GM18909 (cell line): ENCODE measurements around the gene JCAD.
A peak's percentile ranks its signal among the peaks of the same experiment; 100 is the strongest.

Experiments
- ATAC-seq: cut with Tn5 transposase; IDR thresholded peaks from one replicate; pipeline ENCODE4 v1.9.1; 2021; ENCODE audit warnings: mild to moderate bottlenecking; ENCODE audit not compliant: unreplicated experiment, poor library complexity

The JCAD gene

DNA sequence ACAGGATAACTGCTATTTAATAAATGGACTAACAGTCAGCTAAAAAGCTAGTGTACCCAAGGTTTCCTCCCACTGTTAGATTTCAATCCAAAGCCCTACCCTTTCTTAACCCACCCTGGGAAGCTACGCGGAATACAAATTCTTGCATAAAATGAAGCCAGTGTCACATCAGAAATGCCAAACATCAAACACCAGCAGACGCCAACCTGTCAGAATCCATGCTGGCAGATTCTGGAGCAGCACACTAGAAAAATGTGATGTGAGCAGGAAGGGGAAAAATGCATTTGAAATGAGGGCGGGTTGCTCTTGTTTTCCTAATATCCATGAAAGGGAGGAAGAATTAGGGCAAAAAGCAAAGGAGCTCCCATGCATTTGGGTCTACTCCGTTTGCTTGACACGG is 16.1 kb upstream of the JCAD start:
- no peak for ATAC-seq

GRCh38 chr10:30074933-30075332 is 15.5 kb upstream of the JCAD start:
- no peak for ATAC-seq

DNA sequence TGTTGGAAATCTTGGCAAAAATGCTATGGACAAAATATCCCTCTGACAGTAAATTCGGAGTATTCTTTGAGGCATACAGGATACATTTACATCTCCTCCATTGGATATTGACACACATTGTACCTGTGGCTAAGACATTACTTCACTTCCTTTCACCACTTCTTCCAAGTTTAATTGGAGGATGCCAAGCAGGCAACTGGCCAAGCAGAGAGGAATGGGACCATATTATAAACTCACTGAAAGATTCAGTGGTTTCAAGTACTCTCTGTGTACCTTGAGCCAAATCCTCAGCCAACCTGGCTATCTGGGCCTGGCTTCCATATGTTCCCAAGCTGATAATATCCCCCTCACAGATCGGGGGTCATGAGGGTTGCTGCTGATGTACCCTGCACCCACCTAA is 14.7 kb upstream of the JCAD start:
- ATAC-seq, result no peak

GRCh38 chr10:30073767-30074060 is 14.3 kb upstream of the JCAD start:
- ATAC-seq, result no peak

DNA sequence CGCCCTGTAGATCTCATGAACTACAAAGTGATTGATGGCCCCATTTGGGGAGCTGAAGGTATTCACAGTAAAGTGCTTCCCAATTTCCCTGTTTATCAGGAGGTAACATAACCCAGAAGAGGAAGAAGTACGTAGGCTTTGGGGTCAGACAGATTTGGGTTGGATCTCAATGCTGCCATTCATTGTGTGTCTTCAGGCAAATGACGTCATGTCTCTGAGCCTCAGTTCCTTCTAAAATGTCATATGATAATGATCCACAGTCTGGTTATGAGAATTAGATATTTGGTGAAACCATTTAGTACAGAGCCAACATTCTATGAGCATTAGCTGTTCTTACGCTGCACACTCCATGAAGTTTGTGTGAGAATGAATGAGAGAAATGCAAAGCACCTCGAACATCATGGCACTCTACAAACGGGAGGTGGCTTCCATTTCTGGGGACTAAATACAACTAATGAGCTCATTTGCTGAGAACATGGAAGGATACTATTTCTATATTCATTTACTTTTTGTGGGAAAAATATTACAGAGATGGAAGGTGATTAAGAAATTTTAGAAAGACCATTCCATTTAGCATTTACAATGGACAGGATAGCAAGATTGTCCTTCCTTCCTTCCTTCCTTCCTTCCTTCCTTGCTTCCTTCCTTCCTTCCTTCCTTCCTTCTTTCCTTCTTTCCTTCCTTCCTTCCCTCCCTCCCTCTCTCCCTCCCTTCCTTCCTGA is 13.8 kb upstream of the JCAD start:
- no peak for ATAC-seq

DNA sequence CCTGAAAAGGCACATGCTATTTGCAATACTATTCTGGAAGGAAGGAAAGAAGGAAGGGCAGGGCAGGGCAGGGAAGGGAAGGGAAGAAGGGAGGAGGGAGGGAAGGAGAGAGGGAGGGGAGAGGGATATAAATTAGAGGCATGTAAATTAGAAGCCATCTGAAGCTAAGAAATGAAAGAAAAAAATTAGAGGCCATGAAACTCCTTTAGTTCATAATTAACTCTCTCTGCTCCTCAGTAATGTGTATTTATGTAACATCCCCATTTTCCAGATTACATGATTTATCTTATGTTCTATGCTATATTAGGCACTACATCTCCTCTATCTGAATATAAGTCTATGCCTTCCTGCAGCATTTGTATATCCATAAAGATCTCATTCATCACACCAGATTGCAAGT is 12.7 kb upstream of the JCAD start:
- ATAC-seq, result no peak

DNA sequence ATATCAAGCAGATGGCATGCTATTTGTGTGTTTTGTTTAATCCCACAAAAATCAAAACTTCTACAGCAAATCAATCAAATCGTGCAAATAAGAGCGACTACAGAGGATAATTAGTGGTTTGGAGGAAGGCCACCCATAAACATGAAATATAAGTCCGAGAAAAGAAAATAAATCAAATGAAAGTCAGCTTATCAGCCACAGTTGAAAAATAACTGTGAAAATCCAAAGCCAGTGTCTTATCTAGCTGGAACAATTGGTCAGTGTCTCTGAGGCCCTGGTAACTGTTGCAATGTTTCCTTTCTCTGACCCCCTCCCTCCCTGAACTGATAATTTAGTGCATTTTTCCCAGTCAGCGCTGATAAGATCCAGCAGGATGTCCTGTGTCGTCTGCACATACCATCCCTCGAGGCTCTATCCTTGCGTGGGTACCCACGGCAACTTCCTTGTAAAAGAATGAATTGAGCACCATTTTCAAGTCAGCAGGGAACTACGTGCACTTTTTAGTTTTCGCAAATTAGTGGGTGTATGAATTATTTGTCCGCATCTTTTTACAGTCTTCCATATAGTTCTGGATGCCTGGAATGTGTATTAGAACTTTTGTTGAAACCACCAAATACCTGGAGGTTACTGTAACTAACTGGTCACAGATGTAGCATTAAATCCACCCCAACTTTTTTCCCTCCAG is 10.8 kb upstream of the JCAD start:
- ATAC-seq, result no peak

DNA sequence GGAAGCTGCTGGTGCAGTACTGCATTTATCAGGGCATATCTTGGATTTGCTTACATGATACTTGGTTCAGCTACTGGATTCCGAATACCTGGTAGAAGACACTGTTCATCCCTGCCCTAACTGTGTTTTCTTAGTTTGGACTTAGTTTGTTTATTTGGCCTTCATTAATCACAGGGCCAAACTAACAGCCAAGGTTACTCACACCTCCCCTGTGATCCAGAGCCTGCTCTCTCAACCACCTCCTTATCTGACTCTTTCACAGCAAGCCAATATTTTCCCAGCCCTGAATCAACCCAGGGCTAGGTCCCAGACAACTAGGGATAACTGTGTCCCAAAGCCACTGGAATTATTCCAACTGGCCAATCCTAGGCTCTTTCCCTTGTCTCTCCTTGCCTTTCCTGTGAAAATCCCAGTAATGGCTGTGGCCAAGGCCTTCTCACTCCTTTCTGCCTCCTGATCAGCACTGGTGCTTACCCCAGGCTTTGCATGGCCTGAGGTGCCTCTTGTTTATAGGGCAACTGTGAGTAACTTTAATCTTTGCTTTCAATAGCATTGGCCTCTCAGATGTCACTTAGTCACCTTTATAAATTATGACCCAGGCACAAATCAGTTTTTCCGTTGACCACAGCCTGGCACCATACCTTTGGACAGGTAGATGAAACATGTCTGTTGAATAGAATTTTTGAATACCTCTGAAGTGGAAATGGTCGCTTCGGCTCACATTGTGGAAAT is 9.3 kb upstream of the JCAD start:
- ATAC-seq, result no peak

GRCh38 chr10:30063099-30063498 is 3.7 kb upstream of the JCAD start:
- ATAC-seq, result no peak

- no peak for ATAC-seq
Measured at GRCh38 chr10:30062582-30062981, 3.2 kb upstream of the JCAD start.

- no peak for ATAC-seq
Measured at GRCh38 chr10:30062090-30062489, 2.7 kb upstream of the JCAD start.

- ATAC-seq, result peak; percentile 12
Measured at GRCh38 chr10:30058570-30059132, 735 bp downstream of the JCAD start.

GRCh38 chr10:30057894-30058556 is 1.4 kb downstream of the JCAD start:
- no peak for ATAC-seq

DNA sequence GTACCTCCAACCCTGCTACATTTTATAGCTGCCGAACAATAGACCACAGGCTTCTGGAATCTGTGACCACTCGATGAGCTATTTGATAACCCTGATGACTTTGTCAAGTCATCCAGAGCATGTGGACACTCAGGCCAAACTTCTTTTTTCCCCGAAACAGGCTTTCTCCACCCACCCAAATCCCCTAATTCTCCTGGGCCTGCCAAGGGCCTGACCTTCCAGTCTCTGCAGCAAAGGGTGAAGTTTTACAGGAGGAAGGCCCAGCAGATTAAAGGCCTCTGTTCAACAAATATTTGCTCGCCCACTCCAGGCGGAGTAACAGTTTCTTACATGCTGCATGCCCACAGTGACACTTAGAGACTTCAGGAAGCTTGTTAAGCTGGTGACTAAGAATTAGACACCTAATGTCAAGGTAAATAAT is 2.0 kb downstream of the JCAD start:
- ATAC-seq, result no peak

- ATAC-seq, result no peak
Measured at GRCh38 chr10:30056767-30057355, 2.5 kb downstream of the JCAD start.

GRCh38 chr10:30056281-30056680 is 3.1 kb downstream of the JCAD start:
- ATAC-seq, result no peak

GRCh38 chr10:30055226-30055662 is 4.1 kb downstream of the JCAD start:
- ATAC-seq, result no peak

DNA sequence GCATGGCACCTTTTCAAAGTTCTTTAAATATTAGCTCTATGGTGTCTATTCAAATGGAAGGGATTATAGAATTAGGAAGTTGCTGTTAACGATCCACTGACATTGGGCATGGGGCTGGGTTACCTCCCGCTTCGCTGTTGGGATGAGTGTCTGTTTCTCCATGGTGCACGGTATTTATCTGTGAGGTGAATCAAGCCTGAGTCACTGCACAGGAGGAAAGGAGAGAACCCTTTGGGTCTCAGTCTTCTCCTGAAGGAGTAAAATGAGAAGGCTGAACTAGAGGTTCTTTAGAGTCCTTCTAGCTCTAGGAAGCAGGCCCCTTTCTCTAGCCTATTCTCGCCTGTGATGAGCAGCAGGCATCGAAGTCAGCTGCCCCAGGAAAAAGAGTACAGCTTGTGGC is 7.3 kb downstream of the JCAD start:
- no peak for ATAC-seq

- no peak for ATAC-seq
Measured at GRCh38 chr10:30051220-30051619, 8.2 kb downstream of the JCAD start.

GRCh38 chr10:30050411-30050810 is 9.0 kb downstream of the JCAD start:
- no peak for ATAC-seq
